HT1080 (cell line): ENCODE measurements around the gene FANCC. TPM values are rescaled to one million over a fixed set of nuclear protein-coding genes. Genes with fewer than 3 reads are reported as not detected.

Experiments
- DNase-seq: peaks from one replicate; pipeline ENCODE4 v3.0.0-alpha.2; 2015; ENCODE audit warnings: low read depth
- polyA plus RNA-seq, 2 experiments: library from polyadenylated mRNA; depleted of rRNA; stranded (reverse); fragments of >200 nt; gene quantifications; 2 replicates each; pipeline ENCODE4 v1.2.3, GENCODE V29; 2015
- total RNA-seq: library from RNA; depleted of rRNA; stranded (reverse); fragments of >200 nt; shearing (Covaris generic); gene quantifications from 2 replicates; pipeline ENCODE4 v1.2.3, GENCODE V29; 2014; rRNA removed

FANCC gene, protein sequence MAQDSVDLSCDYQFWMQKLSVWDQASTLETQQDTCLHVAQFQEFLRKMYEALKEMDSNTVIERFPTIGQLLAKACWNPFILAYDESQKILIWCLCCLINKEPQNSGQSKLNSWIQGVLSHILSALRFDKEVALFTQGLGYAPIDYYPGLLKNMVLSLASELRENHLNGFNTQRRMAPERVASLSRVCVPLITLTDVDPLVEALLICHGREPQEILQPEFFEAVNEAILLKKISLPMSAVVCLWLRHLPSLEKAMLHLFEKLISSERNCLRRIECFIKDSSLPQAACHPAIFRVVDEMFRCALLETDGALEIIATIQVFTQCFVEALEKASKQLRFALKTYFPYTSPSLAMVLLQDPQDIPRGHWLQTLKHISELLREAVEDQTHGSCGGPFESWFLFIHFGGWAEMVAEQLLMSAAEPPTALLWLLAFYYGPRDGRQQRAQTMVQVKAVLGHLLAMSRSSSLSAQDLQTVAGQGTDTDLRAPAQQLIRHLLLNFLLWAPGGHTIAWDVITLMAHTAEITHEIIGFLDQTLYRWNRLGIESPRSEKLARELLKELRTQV
- total RNA-seq: 5.6 and 6.8 TPM in 2 replicates
- polyA plus RNA-seq (2015; cell fraction: cytosol; rRNA removed): 10.8 TPM in 2 replicates
- polyA plus RNA-seq (2015; cell fraction: nucleus; rRNA removed): 15.5 and 21.1 TPM in 2 replicates

DNA sequence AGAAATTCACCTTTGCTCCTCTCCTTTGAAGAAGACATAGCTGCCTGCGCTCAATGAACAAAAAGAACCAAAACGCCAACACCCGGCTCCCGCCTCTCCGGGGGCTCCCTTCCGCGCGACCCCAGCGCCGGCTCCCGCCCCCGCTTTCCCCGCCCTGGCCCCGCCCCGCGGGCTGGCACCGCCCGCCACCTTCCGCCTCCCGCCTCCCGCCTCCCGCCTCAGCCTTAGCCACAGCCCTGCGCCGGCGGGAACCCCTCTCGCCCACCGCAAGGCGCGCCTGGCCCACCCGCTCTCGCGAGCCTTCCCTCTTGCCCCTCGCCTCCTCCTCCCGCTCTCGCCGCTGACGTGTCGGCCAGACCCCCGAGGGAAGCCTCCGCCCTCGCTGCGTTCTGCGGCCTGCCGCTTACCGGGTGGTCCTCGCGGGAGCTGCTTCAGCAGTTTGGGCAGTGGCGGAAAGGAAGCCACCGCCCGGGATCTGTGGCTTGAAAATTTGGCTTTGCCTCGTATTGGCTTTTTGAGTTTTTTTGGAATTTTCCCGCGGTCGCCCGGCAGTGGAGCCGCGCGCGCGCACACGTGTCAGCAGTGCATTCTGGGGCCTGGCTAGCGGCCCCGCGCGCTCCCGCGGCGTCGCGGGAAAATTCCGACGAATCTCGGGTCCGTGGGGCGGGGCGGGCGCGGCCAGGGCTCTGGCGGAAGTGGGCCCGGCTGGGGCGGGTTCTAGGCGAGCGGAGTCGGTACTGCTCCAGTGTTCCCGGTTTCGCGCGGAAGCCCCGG lies at the start of gene FANCC:
TSS of gene FANCC (minus strand) at position 591 of the 774 bp plus-strand sequence. CDS start 68,418 bp downstream, outside the sequence.
- peak; percentile 88 for DNase-seq

DNA sequence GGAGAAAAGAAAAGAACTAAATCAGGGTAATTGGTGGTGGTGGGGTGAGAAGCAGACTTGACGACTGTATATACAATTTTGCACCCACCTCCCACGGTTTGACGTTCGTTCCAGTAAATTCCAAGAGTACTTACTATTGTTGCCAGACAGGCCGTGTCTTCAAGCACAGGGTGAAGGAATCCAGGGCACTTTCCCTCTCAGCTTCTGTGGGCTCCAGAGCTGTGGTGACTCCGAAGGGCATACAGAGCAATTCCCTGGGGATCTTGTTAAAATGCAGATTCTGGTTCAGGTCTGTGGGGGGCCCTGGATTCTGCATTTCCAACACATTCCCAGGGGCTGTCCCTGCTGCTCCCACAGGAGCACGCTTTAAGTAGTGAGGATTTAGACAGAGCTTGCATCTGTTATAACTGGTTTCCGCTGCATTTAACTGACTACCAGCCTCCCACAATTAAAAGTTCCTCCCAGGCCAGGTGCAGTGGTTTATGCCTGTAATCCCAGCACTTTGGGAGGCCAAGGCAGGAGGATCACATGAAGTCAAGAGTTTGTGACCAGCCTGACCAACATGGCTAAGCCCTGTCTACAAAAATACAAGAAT lies 49.3 kb upstream of the FANCC start:
- no peak for DNase-seq

- DNase-seq: no peak
These were observed 48.3 kb upstream of the FANCC start for GRCh38 chr9:95365766-95366165.

- no peak for DNase-seq
These were observed 45.7 kb upstream of the FANCC start for GRCh38 chr9:95363051-95363841.

DNA sequence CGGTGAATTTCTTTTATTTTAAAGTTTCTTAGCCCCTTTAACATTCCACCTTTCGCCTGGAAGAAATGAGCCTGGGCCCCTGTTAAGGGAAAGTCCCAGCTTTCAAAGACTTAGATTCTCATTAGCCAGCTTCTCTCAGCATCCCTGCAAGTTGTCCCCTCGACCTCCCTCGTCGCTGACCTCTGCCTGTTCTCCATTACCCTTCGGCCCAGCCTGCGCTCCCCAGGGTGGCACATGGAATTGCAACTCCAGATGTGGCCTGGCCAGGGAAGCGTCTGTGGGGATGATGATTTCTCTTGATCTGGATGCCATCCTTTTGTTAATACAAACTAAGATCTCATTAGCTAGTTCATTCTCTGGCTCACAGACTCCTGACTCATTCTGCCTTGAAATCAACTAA lies 43.4 kb upstream of the FANCC start:
- DNase-seq: no peak

GRCh38 chr9:95357316-95357715 lies 39.8 kb upstream of the FANCC start:
- DNase-seq: no peak

DNA sequence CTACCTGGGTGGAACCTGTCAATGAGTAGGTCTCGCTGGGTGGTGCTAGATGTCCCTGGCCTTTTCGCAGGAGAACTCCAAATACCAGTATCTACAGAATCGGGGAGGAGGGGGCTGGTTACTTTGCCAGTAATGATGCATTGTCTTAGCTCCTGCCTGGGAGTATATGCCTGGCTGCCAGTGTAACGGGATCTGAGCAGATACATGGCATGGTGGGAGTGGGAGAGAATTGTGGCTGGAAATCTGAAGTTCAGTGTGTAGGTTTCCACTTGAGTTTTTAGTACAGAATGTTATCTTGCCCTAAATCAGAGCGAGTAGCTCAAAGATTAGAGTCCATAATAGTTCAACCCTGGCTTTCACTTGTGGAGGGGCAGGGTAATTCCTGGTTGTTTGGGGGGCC lies 38.0 kb upstream of the FANCC start:
- no peak for DNase-seq

DNA sequence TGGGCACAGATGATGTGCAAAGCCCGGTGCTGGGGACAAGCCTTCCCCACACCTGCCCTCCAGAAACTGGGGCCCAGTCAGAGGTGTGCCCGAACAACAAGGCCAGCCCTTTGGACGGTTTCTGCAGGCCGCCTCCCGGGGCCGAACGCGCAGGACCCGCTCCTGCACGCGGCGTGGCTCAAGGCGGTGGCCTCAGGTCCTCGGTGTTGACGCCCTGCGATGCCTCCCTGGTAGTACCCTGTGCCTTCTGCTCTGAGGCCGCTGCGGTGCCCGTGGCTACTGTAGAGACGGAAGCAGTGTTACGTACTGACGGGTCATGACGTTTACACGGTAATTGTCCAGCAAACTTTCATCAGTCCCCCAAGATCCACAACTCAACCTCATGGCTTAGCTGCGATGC lies 33.5 kb upstream of the FANCC start:
- no peak for DNase-seq

- no peak for DNase-seq
These were observed 32.8 kb upstream of the FANCC start for GRCh38 chr9:95350266-95350665.

GRCh38 chr9:95349091-95350038 lies 31.9 kb upstream of the FANCC start:
- no peak for DNase-seq

GRCh38 chr9:95346021-95346420 lies 28.5 kb upstream of the FANCC start:
- DNase-seq: no peak

DNA sequence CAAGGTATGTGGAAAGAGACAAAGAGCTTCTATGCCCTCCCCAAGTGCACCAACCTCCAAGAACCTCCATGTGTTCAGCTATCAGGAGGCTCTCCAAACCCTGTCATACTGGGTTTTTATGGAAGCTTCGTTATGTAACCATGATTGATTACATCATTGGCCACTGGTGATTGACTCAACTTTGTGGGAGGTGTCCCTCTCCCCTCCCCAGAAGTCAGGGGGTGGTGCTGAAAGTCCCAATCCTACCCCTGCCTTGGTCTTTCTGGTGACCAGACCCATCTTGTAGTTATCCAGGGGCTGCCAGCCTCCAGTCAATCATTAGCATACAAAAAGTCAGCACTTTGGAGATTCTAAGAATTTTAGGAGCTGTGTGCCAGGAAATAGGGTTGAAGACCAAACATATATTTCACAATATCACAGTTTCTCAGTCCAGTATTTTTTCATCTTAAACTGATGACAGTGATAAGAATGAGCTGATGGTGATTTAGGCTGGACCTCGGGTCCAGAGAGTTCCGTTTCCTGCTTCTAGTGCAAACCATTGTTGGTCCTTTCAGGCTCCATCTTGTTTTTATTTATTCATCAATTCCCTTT lies 27.3 kb upstream of the FANCC start:
- DNase-seq: no peak

- no peak for DNase-seq
These were observed 26.3 kb upstream of the FANCC start for GRCh38 chr9:95343725-95344287.

- DNase-seq: no peak
These were observed 25.1 kb upstream of the FANCC start for GRCh38 chr9:95342571-95342970.

DNA sequence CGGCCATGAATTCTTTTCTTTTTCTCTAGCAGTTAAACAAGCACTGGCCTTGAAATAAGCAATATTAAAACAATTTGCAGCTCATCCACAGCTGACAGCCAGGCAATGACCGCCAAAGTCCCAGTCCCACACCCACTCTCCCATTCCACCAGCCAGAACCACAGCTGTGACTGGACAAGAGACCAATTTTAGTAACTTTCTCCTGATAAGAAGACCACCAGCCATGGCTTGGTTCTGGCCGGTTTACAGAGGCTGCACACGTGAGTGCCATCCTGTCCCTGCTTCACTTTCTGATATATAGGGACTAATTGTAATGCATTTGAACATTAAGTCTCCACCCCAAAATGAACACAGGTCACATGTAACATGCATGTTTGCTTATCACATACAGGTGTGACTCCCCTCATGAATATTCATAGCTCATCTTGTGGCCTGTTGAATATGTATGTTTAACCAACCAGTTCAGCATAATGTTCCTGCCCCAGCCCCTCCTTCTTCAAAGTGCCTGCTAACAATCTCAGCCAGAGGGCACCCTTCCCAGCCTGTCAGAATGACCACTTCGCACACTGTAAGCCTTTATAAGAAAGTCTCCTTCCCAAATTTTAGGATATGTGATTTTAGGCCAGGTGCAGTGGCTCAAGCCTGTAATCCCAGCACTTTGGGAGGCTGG lies 23.9 kb upstream of the FANCC start:
- DNase-seq: no peak

GRCh38 chr9:95338243-95338642 lies 20.7 kb upstream of the FANCC start:
- no peak for DNase-seq

DNA sequence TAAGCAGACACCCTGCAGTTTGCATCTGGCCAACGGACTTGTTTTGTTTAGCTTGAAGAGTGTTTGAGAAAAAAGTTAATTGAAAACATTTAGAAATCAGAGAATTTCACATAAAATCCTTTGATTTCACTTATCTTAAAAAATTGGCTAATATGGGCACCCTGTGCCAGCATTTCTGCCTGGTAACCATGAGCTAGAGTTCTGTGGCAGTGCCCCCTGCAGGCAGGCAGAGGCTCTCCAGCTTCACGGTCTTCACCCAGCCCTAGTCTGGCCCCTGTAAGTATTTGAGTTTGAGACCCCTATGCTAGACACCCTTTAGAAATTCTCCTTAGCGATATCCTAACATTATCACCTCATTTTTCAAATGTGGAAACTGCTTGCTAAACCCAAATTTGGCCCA lies 18.8 kb upstream of the FANCC start:
- DNase-seq: no peak

DNA sequence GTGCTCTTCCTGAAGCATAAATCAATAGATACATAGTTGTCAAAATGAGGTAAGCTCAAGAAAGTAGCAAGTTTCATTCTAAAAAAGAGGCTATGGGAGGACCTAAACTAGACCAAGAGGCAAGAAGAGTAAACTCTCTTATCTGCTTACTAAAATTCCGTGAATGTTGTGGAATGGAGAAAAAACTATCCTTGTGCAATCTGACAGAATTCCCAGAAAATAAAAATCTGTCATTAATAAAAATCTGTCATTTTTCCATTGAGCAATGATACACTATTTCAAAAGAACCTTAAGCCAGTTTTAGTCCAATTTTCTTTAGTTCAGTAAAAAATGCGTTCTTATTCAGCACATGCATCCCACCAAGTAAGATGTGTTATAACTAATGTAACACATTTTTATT lies 15.9 kb upstream of the FANCC start:
- no peak for DNase-seq
